MM.1S (cell line): Measurements from ENCODE around the gene TNPO3.

ENCODE experiments used
- DNase-seq: peaks from one replicate; pipeline ENCODE4 v3.0.0-alpha.2; 2015
- H2AFZ ChIP-seq: fragments of 300-600 bp; sonication (generic); 2 replicates; pipeline ENCODE4 v1.6.0; 2016; ENCODE audit warnings: antibody characterized with exemption, low read length
- H3F3A ChIP-seq: fragments of 300-600 bp; sonication (generic); 2 replicates; pipeline ENCODE4 v1.6.1; 2016; ENCODE audit warnings: mild to moderate bottlenecking, antibody characterized with exemption, low read length, moderate library complexity, mixed read lengths; ENCODE audit not compliant: insufficient read depth
- H3K27ac ChIP-seq: fragments of 300-600 bp; sonication (generic); 2 replicates; pipeline ENCODE4 v1.5.1; 2016; ENCODE audit warnings: mild to moderate bottlenecking, low read length
- H3K27me3 ChIP-seq: fragments of 300-600 bp; sonication (generic); replicated peaks from 2 replicates; pipeline ENCODE4 v1.6.0; 2016; ENCODE audit warnings: low read length; ENCODE audit not compliant: insufficient read depth
- H3K36me3 ChIP-seq: fragments of 300-600 bp; sonication (generic); replicated peaks from 2 replicates; pipeline ENCODE4 v1.6.1; 2016; ENCODE audit warnings: mild to moderate bottlenecking, low read length, mixed read lengths; ENCODE audit not compliant: insufficient read depth
- H3K4me1 ChIP-seq: fragments of 300-600 bp; sonication (generic); 2 replicates; pipeline ENCODE4 v1.6.1; 2016; ENCODE audit warnings: low read length, mixed read lengths
- H3K4me2 ChIP-seq: fragments of 300-600 bp; sonication (generic); 2 replicates; pipeline ENCODE4 v1.6.0; 2016; ENCODE audit warnings: low read depth, low read length
- H3K4me3 ChIP-seq: fragments of 300-600 bp; sonication (generic); 2 replicates; pipeline ENCODE4 v1.5.1; 2016; ENCODE audit warnings: low read length, mixed read lengths
- H3K79me2 ChIP-seq: fragments of 300-600 bp; sonication (generic); 2 replicates; pipeline ENCODE4 v1.6.1; 2016; ENCODE audit warnings: mixed run types, low read length, mixed read lengths
- H3K9ac ChIP-seq: fragments of 300-600 bp; sonication (generic); 2 replicates; pipeline ENCODE4 v1.6.1; 2016; ENCODE audit warnings: low read length, mixed read lengths
- H3K9me2 ChIP-seq: fragments of 300-600 bp; sonication (generic); replicated peaks from 2 replicates; pipeline ENCODE4 v1.6.1; 2016; ENCODE audit warnings: mild to moderate bottlenecking, low read length, mixed read lengths; ENCODE audit not compliant: insufficient read depth
- H3K9me3 ChIP-seq: fragments of 300-600 bp; sonication (generic); replicated peaks from 2 replicates; pipeline ENCODE4 v1.6.1; 2016; ENCODE audit warnings: mild to moderate bottlenecking, low read length, mixed read lengths; ENCODE audit not compliant: insufficient read depth
- H4K20me1 ChIP-seq: fragments of 300-600 bp; sonication (generic); 2 replicates; pipeline ENCODE4 v1.6.1; 2016; ENCODE audit warnings: mild to moderate bottlenecking, low read length, moderate library complexity, mixed read lengths; ENCODE audit not compliant: insufficient read depth
- EZH2 ChIP-seq: fragments of 300-600 bp; sonication (generic); optimal IDR thresholded peaks from 2 replicates; pipeline ENCODE3; 2017; ENCODE audit warnings: low read depth, mild to moderate bottlenecking, antibody characterized with exemption, low read length, mixed read lengths
- EZH2phosphoT487 ChIP-seq: fragments of 300-600 bp; sonication (generic); IDR thresholded peaks from 2 replicates; pipeline ENCODE4 v1.6.1; 2018; ENCODE audit warnings: antibody characterized with exemption, low read length
- TF ChIP-seq, protein P1 (sequence below): fragments of 300-600 bp; sonication (generic); IDR thresholded peaks from 2 replicates; pipeline ENCODE4 v1.5.1; 2016; ENCODE audit warnings: antibody characterized with exemption, low read length, mixed read lengths

TNPO3 gene

DNA sequence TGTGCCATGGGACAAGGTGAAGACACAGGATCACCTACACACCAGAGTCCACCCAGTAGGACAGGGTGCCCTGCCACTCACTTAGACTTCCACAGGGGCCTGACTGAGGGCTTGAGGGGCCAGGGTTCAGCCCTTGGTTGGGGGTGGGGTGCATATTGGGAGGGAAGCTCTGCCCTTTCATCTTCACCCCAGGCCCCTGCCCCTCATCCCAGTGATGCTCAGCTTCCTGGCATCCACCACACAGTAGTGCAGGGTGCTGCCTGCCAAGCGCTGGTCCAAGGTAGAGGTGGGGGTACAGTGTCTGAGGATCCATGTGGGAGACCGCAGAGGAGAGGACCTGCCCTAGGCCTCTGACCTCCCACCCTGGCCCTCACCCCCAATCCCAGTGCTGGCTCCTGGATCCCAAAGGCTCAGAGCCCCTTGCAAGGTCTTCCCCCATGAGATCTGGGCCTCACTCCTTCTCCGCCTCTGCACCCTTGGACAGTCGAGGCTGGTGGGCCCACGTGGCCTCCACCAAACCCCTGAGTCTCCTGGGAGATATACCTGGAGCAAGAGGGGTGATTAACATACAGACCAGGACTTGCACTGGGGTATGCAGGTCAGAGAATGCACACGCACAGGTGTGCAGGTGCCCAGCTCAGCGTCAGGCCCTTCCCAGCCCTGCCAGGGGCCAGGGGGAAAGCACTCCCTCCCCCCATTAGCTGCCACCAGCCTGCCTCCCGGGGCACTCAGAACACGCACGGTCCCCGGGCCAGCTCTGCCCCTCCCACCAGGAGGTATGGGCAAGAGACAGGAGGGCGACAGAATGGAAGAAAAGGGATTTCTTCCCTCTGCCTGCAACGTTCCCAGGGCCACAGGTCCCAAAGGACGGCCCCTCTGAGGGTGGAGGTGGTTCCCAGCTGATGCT lies 125.8 kb downstream of the TNPO3 start:
- no peaks in the 10 kb centered on the region for H4K20me1 ChIP-seq
- H3K4me2 ChIP-seq: no peak overlapping the region
- no peaks in the 10 kb centered on the region for H3F3A ChIP-seq
- H3K4me3 ChIP-seq: no peak overlapping the region
- DNase-seq: no peak
- H3K27ac ChIP-seq: no peak overlapping the region
- peaks cover 17% of the 10 kb centered on the region for H3K4me1 ChIP-seq
- TF ChIP-seq, protein P1, sequence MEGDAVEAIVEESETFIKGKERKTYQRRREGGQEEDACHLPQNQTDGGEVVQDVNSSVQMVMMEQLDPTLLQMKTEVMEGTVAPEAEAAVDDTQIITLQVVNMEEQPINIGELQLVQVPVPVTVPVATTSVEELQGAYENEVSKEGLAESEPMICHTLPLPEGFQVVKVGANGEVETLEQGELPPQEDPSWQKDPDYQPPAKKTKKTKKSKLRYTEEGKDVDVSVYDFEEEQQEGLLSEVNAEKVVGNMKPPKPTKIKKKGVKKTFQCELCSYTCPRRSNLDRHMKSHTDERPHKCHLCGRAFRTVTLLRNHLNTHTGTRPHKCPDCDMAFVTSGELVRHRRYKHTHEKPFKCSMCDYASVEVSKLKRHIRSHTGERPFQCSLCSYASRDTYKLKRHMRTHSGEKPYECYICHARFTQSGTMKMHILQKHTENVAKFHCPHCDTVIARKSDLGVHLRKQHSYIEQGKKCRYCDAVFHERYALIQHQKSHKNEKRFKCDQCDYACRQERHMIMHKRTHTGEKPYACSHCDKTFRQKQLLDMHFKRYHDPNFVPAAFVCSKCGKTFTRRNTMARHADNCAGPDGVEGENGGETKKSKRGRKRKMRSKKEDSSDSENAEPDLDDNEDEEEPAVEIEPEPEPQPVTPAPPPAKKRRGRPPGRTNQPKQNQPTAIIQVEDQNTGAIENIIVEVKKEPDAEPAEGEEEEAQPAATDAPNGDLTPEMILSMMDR: no peak
- no peak for TF ChIP-seq EZH2
- TF ChIP-seq EZH2phosphoT487: no peak
- H3K9me2 ChIP-seq: no peaks in the 10 kb centered on the region
- no peaks in the 10 kb centered on the region for H3K27me3 ChIP-seq
- no peak overlapping the region for H3K9ac ChIP-seq
- 0 out of 2 replicates have a peak, but pooled peaks cover 3% of the 10 kb centered on the region for H3K79me2 ChIP-seq
- no peaks in the 10 kb centered on the region for H3K9me3 ChIP-seq
- H3K36me3 ChIP-seq: no peaks in the 10 kb centered on the region
- no peak overlapping the region for H2AFZ ChIP-seq

DNA sequence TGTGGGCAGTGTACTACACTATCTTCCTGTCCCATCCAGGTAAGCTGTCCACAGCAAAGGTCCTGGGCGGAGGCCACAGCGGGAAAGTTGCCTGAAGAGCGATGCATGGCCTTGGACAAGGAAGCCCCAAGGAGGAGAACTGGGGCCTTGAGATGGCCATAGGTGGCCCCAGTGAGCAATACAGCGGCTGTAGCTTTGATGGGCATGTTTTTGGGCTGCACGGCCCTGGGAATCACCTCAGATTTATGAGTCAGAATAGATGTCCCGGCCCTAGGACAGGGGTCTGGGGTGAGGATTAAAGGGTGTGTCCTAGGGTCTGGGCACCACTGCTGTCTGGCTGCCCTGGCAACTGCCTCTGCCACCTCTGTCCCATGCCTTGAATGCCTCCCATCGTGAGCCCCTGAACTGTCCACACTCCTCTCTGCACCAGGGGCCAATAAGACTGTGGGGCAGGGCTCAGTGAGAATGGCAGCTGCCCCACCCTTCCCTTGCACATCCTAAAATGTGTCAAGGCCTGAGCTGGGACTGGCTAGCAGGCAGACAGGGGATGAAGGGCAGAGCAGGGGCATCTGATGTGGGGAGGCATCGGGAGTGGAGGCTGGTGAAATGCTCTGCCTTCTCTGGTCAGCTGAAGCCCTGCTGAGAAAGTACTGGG lies 126.6 kb downstream of the TNPO3 start:
- no peak overlapping the region for H3K4me2 ChIP-seq
- no peaks in the 10 kb centered on the region for H3F3A ChIP-seq
- no peak for DNase-seq
- no peak overlapping the region for H3K4me3 ChIP-seq
- H3K4me1 ChIP-seq: peaks cover 10% of the 10 kb centered on the region
- TF ChIP-seq, protein P1: no peak
- TF ChIP-seq EZH2: no peak
- no peak for TF ChIP-seq EZH2phosphoT487
- H3K9me3 ChIP-seq: no peaks in the 10 kb centered on the region
- H3K9ac ChIP-seq: no peak overlapping the region
- no peak overlapping the region for H2AFZ ChIP-seq
- no peaks in the 10 kb centered on the region for H3K9me2 ChIP-seq
- H3K27ac ChIP-seq: no peak overlapping the region
- no peaks in the 10 kb centered on the region for H3K36me3 ChIP-seq
- no peaks in the 10 kb centered on the region for H3K27me3 ChIP-seq
- no peaks in the 10 kb centered on the region for H3K79me2 ChIP-seq
- no peaks in the 10 kb centered on the region for H4K20me1 ChIP-seq

DNA sequence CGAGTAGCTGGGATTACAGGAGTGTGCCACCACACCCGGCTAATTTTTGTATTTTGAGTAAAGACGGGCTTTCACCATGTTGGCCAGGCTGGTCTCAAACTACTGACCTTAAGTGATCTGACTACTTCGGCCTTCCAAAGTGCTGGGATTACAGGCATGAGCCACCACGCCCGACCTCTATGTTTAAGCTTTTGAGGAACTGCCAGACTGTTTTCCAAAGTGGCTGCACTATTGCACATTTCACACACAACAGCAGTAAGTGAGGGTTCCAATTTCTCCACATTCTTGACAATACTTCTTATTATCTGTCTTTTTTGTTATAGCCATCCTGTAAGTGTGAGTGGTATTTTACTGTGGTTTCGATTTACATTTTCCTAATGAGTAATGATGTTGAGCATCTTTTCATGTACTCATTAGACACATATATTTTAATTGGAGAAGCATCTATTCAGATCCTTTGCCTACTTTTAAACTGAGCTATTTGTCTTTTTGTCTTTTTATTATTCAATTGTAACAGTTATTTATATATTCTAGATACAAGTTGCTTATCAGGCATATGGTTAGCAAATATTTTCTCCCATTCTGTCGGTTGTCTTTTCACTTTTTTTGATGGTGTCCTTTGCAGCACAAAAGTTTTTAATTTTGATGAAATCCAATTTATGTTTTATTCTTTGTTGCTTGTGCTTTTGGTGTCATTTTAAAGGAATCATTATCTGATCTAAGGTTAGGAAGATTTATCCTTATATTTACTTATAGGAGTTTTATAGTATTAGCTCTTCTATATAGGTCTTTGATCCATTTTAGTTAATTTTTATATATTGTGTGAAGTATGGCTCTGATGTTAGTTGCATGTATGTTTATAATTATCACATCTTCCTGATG lies 130.0 kb downstream of the TNPO3 start:
- no peaks in the 10 kb centered on the region for H3K27me3 ChIP-seq
- no peak for DNase-seq
- no peak overlapping the region for H2AFZ ChIP-seq
- no peaks in the 10 kb centered on the region for H3K9me3 ChIP-seq
- H3K27ac ChIP-seq: no peak overlapping the region
- H4K20me1 ChIP-seq: no peaks in the 10 kb centered on the region
- H3K79me2 ChIP-seq: no peaks in the 10 kb centered on the region
- H3K9me2 ChIP-seq: no peaks in the 10 kb centered on the region
- no peak overlapping the region for H3K4me3 ChIP-seq
- H3K36me3 ChIP-seq: no peaks in the 10 kb centered on the region
- no peaks in the 10 kb centered on the region for H3F3A ChIP-seq
- H3K4me1 ChIP-seq: peaks cover 1% of the 10 kb centered on the region; the same call in 1 of the 2 replicates
- TF ChIP-seq EZH2: no peak
- TF ChIP-seq EZH2phosphoT487: no peak
- TF ChIP-seq, protein P1: no peak
- no peak overlapping the region for H3K4me2 ChIP-seq
- H3K9ac ChIP-seq: no peak overlapping the region
